Adipocyte (in vitro differentiated cells): ENCODE results near the gene CDK14.

Source experiments
- DNase-seq: peaks from one replicate; pipeline ENCODE4 v3.0.0-alpha.2; 2015; ENCODE audit warnings: low read depth
- H3K27me3 ChIP-seq: replicated peaks from 2 replicates; pipeline ENCODE4 v1.7.0; 2013; ENCODE audit warnings: mild to moderate bottlenecking, low read length, moderate library complexity; ENCODE audit not compliant: control insufficient read depth, insufficient read depth
- H3K36me3 ChIP-seq: 2 replicates; pipeline ENCODE4 v1.7.0; 2013; ENCODE audit warnings: low read length, mild to moderate bottlenecking, moderate library complexity; ENCODE audit not compliant: control insufficient read depth, insufficient read depth, severe bottlenecking
- H3K4me1 ChIP-seq: 2 replicates; pipeline ENCODE4 v1.7.0; 2013; ENCODE audit warnings: mild to moderate bottlenecking, low read length, moderate library complexity; ENCODE audit not compliant: control insufficient read depth, insufficient read depth
- H3K4me3 ChIP-seq: 2 replicates; pipeline ENCODE4 v1.7.0; 2013; ENCODE audit warnings: mild to moderate bottlenecking, low read length, moderate library complexity
- H3K9ac ChIP-seq: 2 replicates; pipeline ENCODE4 v1.7.0; 2013; ENCODE audit warnings: mild to moderate bottlenecking, low read length, moderate library complexity
- H3K9me3 ChIP-seq: 2 replicates; pipeline ENCODE4 v1.7.0; 2013; ENCODE audit warnings: mild to moderate bottlenecking, low read length, moderate library complexity; ENCODE audit not compliant: control insufficient read depth

The CDK14 gene

DNA sequence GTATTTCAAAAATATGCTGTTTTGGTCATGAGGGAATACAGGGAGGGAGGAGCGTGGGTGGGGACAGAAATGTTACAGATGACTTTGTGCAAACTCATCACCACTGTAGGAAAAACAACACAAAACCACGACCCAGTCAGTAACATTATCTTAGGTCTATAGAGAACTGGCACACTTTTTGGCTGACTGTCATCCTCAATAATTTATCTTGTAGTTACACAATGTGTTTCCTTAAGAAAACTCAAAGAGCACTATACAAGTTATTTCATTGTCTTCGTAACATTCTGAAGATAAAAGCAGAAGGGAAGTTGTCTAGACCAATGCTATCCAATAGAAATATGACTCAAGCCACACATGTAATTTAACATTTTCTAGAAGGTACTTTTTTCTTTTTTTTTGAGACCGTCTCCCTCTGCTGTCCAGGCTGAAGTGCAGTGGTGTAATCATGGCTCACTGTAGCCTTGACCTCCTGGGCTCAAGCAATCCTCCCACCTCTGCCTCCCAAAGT is 16.9 kb upstream of the CDK14 start:
- peak; percentile 70 for DNase-seq
- Histone ChIP-seq H3K4me1 (peaks cover 12% of the 10 kb centered on the region), H3K27me3 (no peaks in the 10 kb centered on the region), H3K9me3 (no peaks in the 10 kb centered on the region), H3K4me3 (no peak overlapping the region), H3K36me3 (no peaks in the 10 kb centered on the region), H3K9ac (no peak overlapping the region)

DNA sequence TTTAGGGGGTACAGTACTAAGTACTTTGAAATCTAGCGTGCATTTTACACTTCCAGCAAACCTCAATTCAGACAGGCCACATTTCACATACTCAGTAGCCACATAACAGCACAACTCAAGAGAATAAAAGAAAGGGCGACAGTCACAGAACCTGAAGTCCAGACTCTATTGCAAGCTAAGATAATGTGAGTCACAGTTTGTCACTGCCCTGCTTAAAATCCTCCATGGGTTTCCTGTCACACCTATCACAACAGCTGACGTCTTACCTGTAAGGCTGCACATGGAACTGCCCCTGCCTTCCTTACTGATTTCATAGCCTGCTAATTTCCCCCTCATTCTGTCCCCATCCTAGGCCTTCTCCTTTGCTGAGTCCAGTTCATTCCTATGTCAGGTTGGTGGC is 16.1 kb upstream of the CDK14 start:
- no peak overlapping the region for H3K4me3 ChIP-seq

DNA sequence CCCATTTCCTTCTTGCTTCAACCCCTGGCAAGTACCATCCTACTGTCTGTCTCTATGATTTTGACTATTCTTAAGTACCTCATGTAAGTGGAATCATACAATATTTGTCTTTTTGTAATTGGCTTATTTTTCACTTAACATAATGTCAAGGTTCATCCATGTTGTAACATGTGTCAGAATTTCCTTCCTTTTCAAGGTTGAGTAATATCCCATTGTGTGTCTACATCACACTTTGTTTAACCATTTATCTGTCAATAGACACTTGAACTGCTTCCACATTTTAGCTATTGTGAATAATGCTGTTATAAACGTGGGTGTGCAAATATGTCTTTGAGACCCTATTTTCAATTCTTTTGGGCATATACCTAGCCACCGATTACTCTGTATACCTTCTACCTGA is 14.0 kb upstream of the CDK14 start:
- Histone ChIP-seq H3K4me1 (peaks cover 12% of the 10 kb centered on the region), H3K36me3 (no peaks in the 10 kb centered on the region), H3K4me3 (no peak overlapping the region), H3K9ac (no peak overlapping the region), H3K27me3 (no peaks in the 10 kb centered on the region), H3K9me3 (no peaks in the 10 kb centered on the region)
- no peak for DNase-seq

More for the DNA sequence above, 16.1 kb upstream of the CDK14 start:
- H3K9me3 ChIP-seq = no peaks in the 10 kb centered on the region
- no peaks in the 10 kb centered on the region for H3K36me3 ChIP-seq
- peaks cover 12% of the 10 kb centered on the region for H3K4me1 ChIP-seq
- no peak for DNase-seq
- H3K9ac ChIP-seq = no peak overlapping the region
- no peaks in the 10 kb centered on the region for H3K27me3 ChIP-seq

DNA sequence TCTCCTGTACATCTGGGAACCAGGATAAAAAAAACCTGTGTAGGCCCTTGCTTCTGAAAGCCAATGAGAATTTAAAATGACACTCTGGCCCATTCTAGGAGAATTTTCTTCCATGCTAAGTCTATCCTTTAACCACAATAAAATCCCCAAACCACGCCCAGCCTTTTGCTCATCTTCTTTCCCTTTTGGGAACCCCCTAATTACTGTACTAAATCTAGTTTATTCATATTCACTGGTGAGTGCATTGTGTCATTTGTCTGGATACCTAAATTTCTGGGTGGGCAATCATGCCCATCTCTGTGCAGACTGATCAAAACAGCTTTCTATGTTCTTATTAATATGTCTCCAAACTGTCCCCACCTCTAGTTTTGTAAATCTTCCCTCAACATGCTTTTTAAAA is 11.7 kb upstream of the CDK14 start:
- no peak for DNase-seq
- Histone ChIP-seq H3K9ac (no peak overlapping the region), H3K4me1 (peaks cover 6% of the 10 kb centered on the region), H3K27me3 (no peaks in the 10 kb centered on the region), H3K4me3 (no peak overlapping the region), H3K9me3 (no peaks in the 10 kb centered on the region), H3K36me3 (no peaks in the 10 kb centered on the region)

DNA sequence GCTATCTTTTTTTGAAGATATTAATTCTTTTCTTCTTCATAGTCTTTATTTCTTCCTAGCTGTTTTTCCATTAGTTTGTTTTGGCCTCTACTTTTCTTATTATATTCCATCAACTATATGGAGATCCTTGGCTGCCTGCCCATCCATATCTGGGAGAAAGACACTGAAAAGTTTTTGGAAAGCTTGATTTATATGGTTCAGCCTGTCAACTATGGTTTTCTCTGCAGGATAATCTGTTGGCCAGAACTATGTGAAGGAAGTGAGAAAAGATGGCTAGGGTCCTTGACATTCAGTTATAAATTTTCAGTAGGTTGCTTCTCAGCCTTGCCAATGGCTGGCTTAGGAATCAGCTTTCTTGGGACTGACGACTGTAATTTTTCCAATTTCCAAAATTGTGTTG is 10.0 kb upstream of the CDK14 start:
- H3K4me3 ChIP-seq = no peak overlapping the region
- no peaks in the 10 kb centered on the region for H3K27me3 ChIP-seq
- H3K9ac ChIP-seq = no peak overlapping the region
- no peaks in the 10 kb centered on the region for H3K36me3 ChIP-seq
- no peaks in the 10 kb centered on the region for H3K9me3 ChIP-seq
- no peak for DNase-seq
- no peaks in the 10 kb centered on the region for H3K4me1 ChIP-seq

DNA sequence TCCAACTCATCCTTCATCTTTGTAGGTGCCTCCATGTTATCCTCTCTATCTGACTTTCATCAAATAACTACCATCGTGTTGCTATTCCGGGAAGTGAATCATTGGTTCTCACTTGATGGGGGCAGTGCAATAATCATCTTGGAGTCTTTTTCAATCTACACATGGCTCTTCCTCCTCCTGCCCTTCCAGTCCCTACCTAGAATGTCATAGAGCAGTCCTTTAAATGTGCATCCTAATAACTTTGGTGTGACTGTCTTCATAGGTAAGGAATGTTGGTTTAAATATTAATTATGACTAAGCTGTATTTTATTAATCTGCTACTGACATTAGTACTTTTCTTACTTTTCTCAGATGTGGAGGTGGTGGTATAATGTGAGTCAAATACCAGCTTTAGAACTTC is 8.4 kb upstream of the CDK14 start:
- Histone ChIP-seq H3K27me3 (no peaks in the 10 kb centered on the region), H3K4me1 (peaks cover 11% of the 10 kb centered on the region), H3K4me3 (no peak overlapping the region), H3K36me3 (no peaks in the 10 kb centered on the region), H3K9ac (no peak overlapping the region), H3K9me3 (no peaks in the 10 kb centered on the region)
- DNase-seq = no peak

DNA sequence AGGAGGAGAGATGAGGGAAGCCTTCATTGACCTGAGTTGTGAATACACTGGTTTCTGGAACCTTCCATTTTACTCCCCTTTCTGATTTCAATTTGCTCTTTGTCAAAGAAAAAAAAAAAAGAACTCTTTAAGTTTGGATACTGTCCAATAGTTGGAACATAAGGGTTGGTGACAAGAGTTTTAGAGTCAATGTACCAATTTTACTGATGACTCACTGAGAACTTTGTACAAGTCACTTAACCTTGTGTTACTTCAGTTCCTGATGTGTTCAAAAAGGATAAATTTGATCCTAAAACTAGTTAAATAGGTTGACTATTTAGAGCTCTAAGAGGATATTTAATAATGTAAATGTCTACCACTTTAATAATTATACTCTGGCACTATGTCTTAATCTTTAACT is 4.1 kb upstream of the CDK14 start:
- no peaks in the 10 kb centered on the region for H3K36me3 ChIP-seq
- no peak overlapping the region for H3K4me3 ChIP-seq
- no peaks in the 10 kb centered on the region for H3K27me3 ChIP-seq
- no peak overlapping the region for H3K9ac ChIP-seq
- no peaks in the 10 kb centered on the region for H3K9me3 ChIP-seq
- no peak for DNase-seq
- peaks cover 23% of the 10 kb centered on the region for H3K4me1 ChIP-seq

DNA sequence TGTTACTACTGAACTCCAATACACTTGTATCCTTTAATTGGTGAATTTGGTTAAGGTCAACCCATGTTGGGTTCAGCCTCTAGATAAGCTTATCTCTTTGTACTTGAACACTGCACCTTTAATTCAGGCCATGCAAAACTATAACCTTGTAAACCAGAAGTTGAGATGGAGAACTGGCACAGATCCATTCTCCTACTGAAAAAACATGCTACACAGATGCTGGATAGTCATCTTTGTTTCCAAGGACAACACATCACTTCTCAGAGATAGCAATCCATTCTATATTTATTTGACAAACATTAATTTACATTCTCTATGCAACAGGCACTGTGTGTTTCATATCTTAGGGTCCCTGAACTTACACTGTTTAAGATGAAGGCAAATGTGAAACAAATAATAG is 2.9 kb upstream of the CDK14 start:
- Histone ChIP-seq H3K9me3 (no peaks in the 10 kb centered on the region), H3K27me3 (no peaks in the 10 kb centered on the region), H3K9ac (no peak overlapping the region), H3K4me1 (peaks cover 33% of the 10 kb centered on the region), H3K36me3 (no peaks in the 10 kb centered on the region), H3K4me3 (no peak overlapping the region)
- no peak for DNase-seq

DNA sequence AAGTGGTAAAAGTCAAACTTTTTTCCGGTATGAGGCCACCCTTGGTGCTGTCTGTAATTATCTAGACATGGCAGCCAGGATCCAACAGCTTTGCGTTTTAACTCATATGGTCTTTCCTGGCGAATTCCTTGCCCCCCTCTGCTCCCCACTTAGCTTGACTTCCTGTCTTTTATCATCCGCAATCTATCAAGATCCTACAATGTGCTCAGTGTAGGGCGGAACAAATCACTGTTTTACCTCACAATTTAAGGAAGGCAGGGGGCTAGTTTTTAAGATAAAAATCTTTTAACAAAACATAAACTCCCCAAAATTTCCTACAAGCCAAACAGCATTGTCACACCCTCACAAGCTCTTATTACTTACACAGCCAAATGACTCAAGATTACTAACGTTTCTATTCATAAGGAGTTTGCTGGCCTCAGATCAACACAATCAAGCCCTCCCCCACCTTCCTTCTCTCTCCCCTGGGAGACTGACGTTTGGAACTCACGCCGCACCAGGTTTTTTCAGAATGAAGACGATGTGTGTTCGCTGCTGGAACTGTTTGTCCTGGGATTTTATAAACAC is 1.3 kb upstream of the CDK14 start:
- peak overlapping the region; percentile 89 for H3K4me3 ChIP-seq
- H3K36me3 ChIP-seq = no peaks in the 10 kb centered on the region
- DNase-seq = peak; percentile 65

DNA sequence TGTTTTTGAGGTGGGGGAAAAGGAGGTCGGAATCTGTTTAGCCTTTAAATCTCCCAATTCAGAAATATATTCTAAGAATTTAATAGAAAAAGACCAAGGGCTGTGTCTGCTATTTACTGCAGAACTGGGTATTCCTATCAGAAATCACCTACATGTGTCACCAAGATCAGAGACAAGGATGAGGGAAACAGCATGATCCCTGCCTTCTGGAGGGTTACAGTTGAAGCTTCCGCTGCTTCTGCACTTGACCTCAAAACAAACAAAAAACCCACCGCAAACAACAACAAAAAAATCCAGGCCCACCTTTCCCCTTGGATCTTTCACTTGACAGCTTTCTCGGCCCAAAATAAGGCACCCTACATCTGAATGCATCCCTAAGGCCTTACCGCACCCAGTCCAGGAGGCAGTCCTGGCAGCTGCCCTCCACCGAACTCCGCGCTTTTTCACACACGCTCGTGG is 750 bp upstream of the CDK14 start:
- H3K27me3 ChIP-seq = no peaks in the 10 kb centered on the region
- DNase-seq = no peak
- no peaks in the 10 kb centered on the region for H3K9me3 ChIP-seq
- H3K36me3 ChIP-seq = no peaks in the 10 kb centered on the region
- H3K4me3 ChIP-seq = peak overlapping the region; percentile 89
- peaks cover 46% of the 10 kb centered on the region for H3K4me1 ChIP-seq
- H3K9ac ChIP-seq = peak overlapping the region; percentile 86

More for the DNA sequence above, 1.3 kb upstream of the CDK14 start:
- H3K4me1 ChIP-seq = peaks cover 41% of the 10 kb centered on the region
- no peaks in the 10 kb centered on the region for H3K27me3 ChIP-seq
- no peaks in the 10 kb centered on the region for H3K9me3 ChIP-seq
- peak overlapping the region; percentile 86 for H3K9ac ChIP-seq

DNA sequence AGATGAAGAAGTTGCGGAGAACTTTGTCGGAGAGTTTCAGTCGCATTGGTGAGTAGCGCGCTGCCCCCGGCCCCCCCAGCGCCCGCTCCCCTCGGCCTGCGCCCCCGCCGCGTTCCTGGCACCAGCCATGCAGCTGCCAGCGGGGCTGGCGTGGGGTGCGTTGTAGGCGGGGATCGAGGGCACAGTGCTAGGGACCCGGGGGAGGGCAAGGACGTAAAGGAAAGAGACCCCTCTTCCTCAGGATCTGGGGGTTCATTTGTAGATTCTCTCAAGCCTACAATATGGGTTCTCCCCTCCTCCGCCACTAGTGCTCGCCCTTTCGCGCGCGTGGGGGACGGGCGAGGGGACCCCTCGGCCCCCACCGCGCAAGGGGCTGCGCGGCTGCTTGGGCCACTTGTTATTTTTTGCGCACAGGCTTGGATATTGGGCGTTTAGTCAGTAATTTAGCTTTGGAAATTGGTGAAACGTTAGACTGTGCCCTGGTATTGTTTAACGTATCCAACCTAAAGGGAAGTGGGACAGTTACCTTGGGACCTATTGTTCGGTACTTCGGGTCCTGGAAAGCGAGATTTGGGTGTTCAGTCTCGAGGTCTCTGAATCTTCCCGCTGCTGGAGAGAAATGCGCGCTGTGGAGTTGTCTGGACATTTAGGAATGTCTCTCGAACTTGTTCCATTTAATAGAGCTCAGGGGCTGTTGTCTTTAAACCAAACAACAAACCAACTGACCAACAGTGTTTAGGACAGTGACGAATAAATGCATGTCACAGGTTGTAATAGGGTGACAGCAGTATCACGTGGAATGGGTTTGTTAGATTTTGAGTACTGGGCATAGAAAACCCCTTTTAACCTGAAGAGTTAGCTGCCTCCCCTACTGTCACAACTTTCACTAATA is 796 bp downstream of the CDK14 start:
- Histone ChIP-seq H3K4me1 (peaks cover 47% of the 10 kb centered on the region), H3K36me3 (no peaks in the 10 kb centered on the region), H3K27me3 (no peaks in the 10 kb centered on the region), H3K4me3 (peak overlapping the region; percentile 89), H3K9ac (peak overlapping the region; percentile 86), H3K9me3 (no peaks in the 10 kb centered on the region)
- DNase-seq = peak; percentile 67
